GM12864 (cell line): ENCODE measurements around the gene EEF1E1.

ENCODE experiments used
- DNase-seq: peaks from one replicate; pipeline ENCODE4 v3.0.0-alpha.2; 2011; ENCODE audit warnings: low read depth
- H3K4me3 ChIP-seq: 2 replicates; pipeline ENCODE4 v1.5.1; 2011; ENCODE audit warnings: mild to moderate bottlenecking, low read depth, low read length, control low read depth
- CTCF ChIP-seq: IDR thresholded peaks from 2 replicates; pipeline ENCODE4 v1.5.1; 2011; ENCODE audit warnings: low read depth, mild to moderate bottlenecking, moderate library complexity, low read length, control low read depth, inconsistent platforms; ENCODE audit errors: missing control alignments

The EEF1E1 gene

GRCh38 chr6:8075185-8075584 lies 27.2 kb downstream of the EEF1E1 start:
- no peak overlapping the region for H3K4me3 ChIP-seq
- DNase-seq, result no peak
- no peak for TF ChIP-seq CTCF

GRCh38 chr6:8074213-8074612 lies 28.1 kb downstream of the EEF1E1 start:
- H3K4me3 ChIP-seq, result no peak overlapping the region
- no peak for TF ChIP-seq CTCF
- DNase-seq, result no peak

- no peak overlapping the region for H3K4me3 ChIP-seq
- no peak for DNase-seq
- TF ChIP-seq CTCF, result no peak
These were observed 28.6 kb downstream of the EEF1E1 start for GRCh38 chr6:8073758-8074157.

GRCh38 chr6:8070718-8071117 lies 31.6 kb downstream of the EEF1E1 start:
- no peak for DNase-seq
- TF ChIP-seq CTCF, result no peak
- no peak overlapping the region for H3K4me3 ChIP-seq

- no peak overlapping the region for H3K4me3 ChIP-seq
- no peak for DNase-seq
- no peak for TF ChIP-seq CTCF
These were observed 32.6 kb downstream of the EEF1E1 start for GRCh38 chr6:8069631-8070284.

- no peak for TF ChIP-seq CTCF
- no peak for DNase-seq
- H3K4me3 ChIP-seq, result no peak overlapping the region
These were observed 33.2 kb downstream of the EEF1E1 start for GRCh38 chr6:8069151-8069550.

GRCh38 chr6:8066108-8066507 lies 36.2 kb downstream of the EEF1E1 start:
- DNase-seq, result no peak
- peak; percentile 45 for TF ChIP-seq CTCF
- H3K4me3 ChIP-seq, result no peak overlapping the region
